NK-92 (cell line): ENCODE data around the gene ARHGAP22.

Experiments used
- DNase-seq: peaks from one replicate; lab custom pipeline; 2025; ENCODE audit not compliant: unreplicated experiment; lab: John Stamatoyannopoulos, UW

ARHGAP22 gene

GRCh38 chr10:48406204-48406603, 198.7 kb downstream of the ARHGAP22 start:
- DNase-seq: no peak

GRCh38 chr10:48404646-48405045, 200.2 kb downstream of the ARHGAP22 start:
- DNase-seq: no peak

GRCh38 chr10:48400850-48401220, 204.0 kb downstream of the ARHGAP22 start:
- DNase-seq: no peak

GRCh38 chr10:48400129-48400849, 204.6 kb downstream of the ARHGAP22 start:
- no peak for DNase-seq

- no peak for DNase-seq
These were observed 205.3 kb downstream of the ARHGAP22 start for GRCh38 chr10:48399551-48399950.

- no peak for DNase-seq
These were observed 205.8 kb downstream of the ARHGAP22 start for GRCh38 chr10:48399056-48399541.

GRCh38 chr10:48398261-48398660, 206.6 kb downstream of the ARHGAP22 start:
- no peak for DNase-seq
